Transverse colon (tissue), 4 donors: Measurements from ENCODE around the gene ATP1B4. TPM values are rescaled to one million over a fixed set of nuclear protein-coding genes. Genes with fewer than 3 reads are reported as not detected.

Experiments
- DNase-seq: peaks from one replicate; pipeline ENCODE4 v3.0.0-alpha.2; 2019
- H3K27ac ChIP-seq, 4 donors: fragments of 200-600 bp; sonication (generic); 2 replicates each; pipeline ENCODE4 v1.5.1; 2016 to 2018; ENCODE audit warnings: inconsistent platforms in 4 of 4
- H3K27me3 ChIP-seq: fragments of 200-600 bp; sonication (generic); 2 replicates; pipeline ENCODE4 v1.5.1; 2017; ENCODE audit warnings: inconsistent platforms
- H3K36me3 ChIP-seq, 4 donors: fragments of 200-600 bp; sonication (generic); 2 replicates each; pipeline ENCODE4 v1.5.1; 2017 to 2019; ENCODE audit warnings: inconsistent platforms in 4 of 4
- H3K4me1 ChIP-seq, 4 donors: fragments of 200-600 bp; sonication (generic); 2 replicates each; pipeline ENCODE4 v1.5.1; 2017 to 2020; ENCODE audit warnings: inconsistent platforms in 4 of 4
- H3K4me3 ChIP-seq, 4 donors: fragments of 200-600 bp; sonication (generic); 1 replicate in 1 of 4; 2 replicates in 3 of 4; pipeline versions ENCODE4 v1.5.1 to v1.6.1; 2017 to 2019; ENCODE audit warnings: inconsistent platforms in 4 of 4
- H3K9me3 ChIP-seq, 2 donors: fragments of 200-600 bp; sonication (generic); 2 replicates each; pipeline ENCODE4 v1.5.1; 2017 to 2019; ENCODE audit warnings: inconsistent platforms in 2 of 2
- CTCF ChIP-seq, 5 experiments: fragments of 200-600 bp in 3 of 5; fragments of 450-650 bp in 2 of 5; sonication (generic) in 3 of 5; IDR thresholded peaks; 1 replicate in 2 of 5; 2 replicates in 3 of 5; pipeline ENCODE4 v1.5.1; 2016 to 2017; ENCODE audit warnings: antibody characterized with exemption in 5 of 5, inconsistent platforms in 3 of 5, mild to moderate bottlenecking in 2 of 5, moderate library complexity in 1 of 5
- EP300 ChIP-seq: sonication (generic); formaldehyde crosslinking; IDR thresholded peaks from one replicate; pipeline ENCODE4 v1.6.1; 2017; ENCODE audit warnings: antibody characterized with exemption, low read depth
- POLR2A ChIP-seq: fragments of 450-650 bp; IDR thresholded peaks from one replicate; pipeline ENCODE4 v1.6.1; 2016; ENCODE audit warnings: antibody characterized with exemption, mild to moderate bottlenecking, moderate library complexity
- POLR2AphosphoS5 ChIP-seq, 3 donors: sonication (generic); formaldehyde crosslinking; IDR thresholded peaks; one replicate each; pipeline ENCODE4 v1.6.1; 2016; ENCODE audit warnings: antibody characterized with exemption in 3 of 3
- WGBS, 2 donors: methylation state at CpG; one replicate each; pipeline ENCODE4 v1.1.5; 2018; ENCODE audit warnings: low coverage in 1 of 2; 5-methylcytosine and 5-hydroxymethylcytosine counted together
- in situ Hi-C, 4 donors: fragments of 200-750 bp; cut with MboI; loops; one replicate each; pipeline versions ENCODE4 v1.15.0 to v1.15.1; 2017; ENCODE audit warnings: low sequenced_read_pairs in 3 of 4, low pct_ligation_motif_present in 1 of 4, low pct_unique_long_range_greater_than_20kb in 1 of 4
- intact Hi-C: fragments of 100-400 bp; cut with DNase I; formaldehyde crosslinking; loops from one replicate; pipeline ENCODE4 v1.15.1; 2023; ENCODE audit warnings: low total_unique reads
- total RNA-seq, 4 donors: library from RNA; depleted of rRNA; stranded (reverse); fragments of >200 nt; gene quantifications; one replicate each; pipeline ENCODE4 v1.1.0, GENCODE V29; 2016

Gene ATP1B4
- not detected for total RNA-seq

DNA sequence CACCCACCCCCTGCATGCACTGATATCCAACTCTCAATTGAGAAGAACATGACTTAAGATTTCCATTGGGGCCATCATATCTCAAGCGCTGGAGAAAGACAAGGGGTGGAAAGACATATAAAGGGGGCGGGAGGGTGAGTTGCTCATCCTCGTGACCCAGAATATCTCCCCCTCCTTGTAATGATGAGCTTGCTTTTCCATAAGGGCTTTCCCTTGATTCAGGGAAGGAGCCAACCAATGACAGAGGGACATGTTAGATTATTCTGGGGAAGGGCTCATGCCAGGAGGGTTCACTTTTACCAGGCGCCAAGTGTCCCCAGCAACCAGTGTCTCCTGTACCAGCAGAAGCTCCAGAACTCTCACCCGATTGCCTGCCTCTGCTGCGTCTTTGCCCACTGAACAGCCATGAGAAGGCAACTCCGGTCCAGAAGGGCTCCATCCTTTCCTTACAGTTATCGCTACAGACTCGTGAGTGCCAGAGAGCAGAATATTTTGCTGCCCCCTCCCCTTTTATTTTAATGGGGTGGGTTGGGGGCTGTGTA is at the start of gene ATP1B4:
Gene ATP1B4 (plus strand): TSS at position 326 of the 542 bp plus-strand sequence. CDS start 80 bp downstream, at position 406.
- DNase-seq, result no peak
- H3K36me3 ChIP-seq, result no peaks in the 10 kb centered on the region
- 76% methylated on average over 9 of the region's 9 CpGs; no CpG with 5 or more reads in 1 of the 2 donors for WGBS, 2 donors
- no peaks in the 10 kb centered on the region for H3K9me3 ChIP-seq
- intact Hi-C loops, result no loop called here
- no peak for TF ChIP-seq CTCF (IDR thresholded peaks at IDR 0.05)
- no peak for TF ChIP-seq POLR2A
- TF ChIP-seq EP300, result no peak
- no peak for TF ChIP-seq POLR2AphosphoS5 (IDR thresholded peaks at IDR 0.05)
- no peaks in the 10 kb centered on the region for H3K27me3 ChIP-seq
- H3K27ac ChIP-seq, result no peak within 1 kb of the TSS
- H3K4me1 ChIP-seq, result no peaks in the 10 kb centered on the region
- in situ Hi-C loops, result loop anchor here in 2 of 4 donors (10.0 kb wide), 1 partner anchor 113 kb away; no protein-coding TSS in a partner anchor
- H3K4me3 ChIP-seq, result no peak within 1 kb of the TSS

GRCh38 chrX:120315776-120316175 is 46.1 kb upstream of the ATP1B4 start:
- TF ChIP-seq POLR2A (no peak), EP300 (no peak), POLR2AphosphoS5 (IDR thresholded peaks at IDR 0.05) (no peak), CTCF (IDR thresholded peaks at IDR 0.05) (no peak)
- Histone ChIP-seq H3K36me3 (no peaks in the 10 kb centered on the region), H3K4me1 (peaks cover 0 to 6% (median 0%) of the 10 kb centered on the region in 4 donors), H3K4me3 (no peak overlapping the region), H3K9me3 (no peaks in the 10 kb centered on the region), H3K27ac (no peak overlapping the region), H3K27me3 (peaks cover 15% of the 10 kb centered on the region)
- no peak for DNase-seq
- WGBS, 2 donors, result 33 to 35% methylated on average over 2 to 4 of the region's 4 CpGs
- intact Hi-C loops, result no loop called here
- in situ Hi-C loops, result no loop called here

DNA sequence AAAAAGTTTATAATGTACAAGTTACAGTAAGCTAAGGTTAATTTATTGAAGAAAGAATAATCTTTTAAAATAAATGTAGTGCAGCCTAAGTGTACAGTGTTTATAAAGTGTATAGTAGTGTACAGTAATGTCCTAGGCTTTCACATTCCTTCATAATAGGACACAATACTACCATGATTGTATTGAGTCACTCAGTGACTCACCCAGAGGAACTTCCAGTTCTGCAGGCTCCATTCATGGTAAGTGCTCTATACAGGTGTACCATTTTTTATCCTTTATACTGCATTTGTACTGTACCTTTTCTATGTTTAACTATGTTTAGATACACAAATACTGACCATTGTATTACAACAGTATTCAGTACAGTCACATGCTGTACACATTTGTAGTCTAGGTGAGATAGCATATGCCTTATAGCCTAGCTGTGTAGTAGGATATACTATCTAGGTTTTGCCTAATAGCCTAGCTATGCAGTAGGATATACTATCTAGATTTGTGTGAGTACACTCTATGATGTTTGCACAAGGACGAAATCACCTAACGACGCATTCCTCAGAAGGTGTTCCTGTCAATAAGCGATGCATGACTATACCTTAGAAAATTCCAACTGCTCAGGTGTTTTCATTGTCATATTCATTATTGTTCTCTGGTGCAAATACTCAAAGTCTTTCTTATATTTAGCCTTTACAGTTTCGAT is 45.2 kb upstream of the ATP1B4 start:
- no peak overlapping the region for H3K27ac ChIP-seq
- no peak for DNase-seq
- intact Hi-C loops (no loop called here), in situ Hi-C loops (no loop called here)
- no peaks in the 10 kb centered on the region for H3K4me1 ChIP-seq
- peaks cover 7% of the 10 kb centered on the region for H3K27me3 ChIP-seq
- TF ChIP-seq EP300, result no peak
- no peak for TF ChIP-seq POLR2AphosphoS5 (IDR thresholded peaks at IDR 0.05)
- TF ChIP-seq CTCF (IDR thresholded peaks at IDR 0.05), result no peak
- TF ChIP-seq POLR2A, result no peak
- no peaks in the 10 kb centered on the region for H3K9me3 ChIP-seq
- H3K4me3 ChIP-seq, result no peak overlapping the region
- H3K36me3 ChIP-seq, result no peaks in the 10 kb centered on the region
- 40 to 50% methylated on average over 5 of the region's 5 CpGs for WGBS, 2 donors

DNA sequence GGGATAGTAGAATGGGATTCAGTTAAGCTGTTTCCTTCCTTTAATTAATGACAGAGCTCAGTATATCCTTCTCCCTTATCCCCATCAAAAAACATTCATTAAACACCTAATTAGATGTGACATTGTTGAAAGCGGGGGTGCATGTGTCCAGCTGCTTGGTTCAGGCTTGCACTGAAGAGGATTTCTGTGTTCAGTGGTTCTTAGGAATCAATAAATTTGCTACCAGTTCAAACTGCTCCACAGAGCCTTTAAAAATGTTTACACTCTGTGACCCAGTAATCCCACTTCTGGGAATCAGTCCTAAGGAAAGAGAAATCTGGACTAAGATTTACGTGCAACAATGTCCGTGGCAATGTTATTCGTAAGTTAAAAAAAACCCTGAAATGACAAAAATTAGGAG is 43.5 kb upstream of the ATP1B4 start:
- no peaks in the 10 kb centered on the region for H3K4me1 ChIP-seq
- H3K27ac ChIP-seq, result no peak overlapping the region
- H3K4me3 ChIP-seq, result no peak overlapping the region
- in situ Hi-C loops (no loop called here), intact Hi-C loops (no loop called here)
- no peak for TF ChIP-seq POLR2AphosphoS5 (IDR thresholded peaks at IDR 0.05)
- no peaks in the 10 kb centered on the region for H3K36me3 ChIP-seq
- no peaks in the 10 kb centered on the region for H3K27me3 ChIP-seq
- H3K9me3 ChIP-seq, result no peaks in the 10 kb centered on the region
- no peak for DNase-seq
- 69% methylated on average over 4 of the region's 4 CpGs; no CpG with 5 or more reads in 1 of the 2 donors for WGBS, 2 donors
